SK-N-SH (cell line): ENCODE data around the gene CFAP20. TPM values are rescaled to one million over a fixed set of nuclear protein-coding genes. Genes with fewer than 3 reads are reported as not detected.
"Not testable (repeated sequence)": the region's sequence is repeated elsewhere in the genome, so short reads cannot be mapped to it uniquely, and the experiment has no call there.

Experiments used
- CTCF ChIA-PET: fragments of 300-600, 350-600 bp; formaldehyde crosslinking; extraction: SDS; loops from one replicate; lab custom pipeline; 2021; lab: Yijun Ruan, JAX
- POLR2A ChIA-PET: fragments of 350-600 bp; sonication (Branson Sonifier 250); formaldehyde crosslinking; extraction: SDS; loops from one replicate; lab custom pipeline; 2020; ENCODE audit warnings: antibody characterized with exemption, inconsistent platforms; lab: Yijun Ruan, JAX
- DNase-seq: peaks from one replicate; pipeline ENCODE4 v3.0.0; 2012
- H2AFZ ChIP-seq: fragments of 200-600 bp; sonication (generic); 2 replicates; pipeline ENCODE4 v1.8.1; 2016; ENCODE audit warnings: antibody characterized with exemption, mild to moderate bottlenecking, low read depth
- H3F3A ChIP-seq: fragments of 200-600 bp; sonication (generic); replicated peaks from 2 replicates; pipeline ENCODE3; 2016; ENCODE audit warnings: antibody characterized with exemption, mild to moderate bottlenecking; ENCODE audit not compliant: insufficient read depth
- H3K27ac ChIP-seq, 2 experiments: fragments of 200-500 bp in 1 of 2; fragments of 200-600 bp in 1 of 2; sonication (Bioruptor generic) in 1 of 2; sonication (generic), shearing (Covaris generic) in 1 of 2; 2 replicates each; pipeline versions ENCODE4 v1.5.1 to v1.6.1; 2014 to 2016; ENCODE audit warnings: low read depth in 2 of 2, inconsistent platforms in 1 of 2, low read length in 1 of 2, mild to moderate bottlenecking in 1 of 2, mixed read lengths in 1 of 2
- H3K27me3 ChIP-seq: fragments of 200-600 bp; sonication (generic), shearing (Covaris generic); 2 replicates; pipeline ENCODE4 v1.6.1; 2016; ENCODE audit warnings: mixed run types; ENCODE audit not compliant: insufficient read depth
- H3K36me3 ChIP-seq, 2 experiments: fragments of 200-500 bp in 1 of 2; fragments of 200-600 bp in 1 of 2; sonication (Bioruptor generic) in 1 of 2; sonication (generic) in 1 of 2; replicated peaks in 1 of 2; 2 replicates each; pipeline versions ENCODE3 to v1.5.1; 2014 to 2016; ENCODE audit warnings: low read length in 1 of 2, mild to moderate bottlenecking in 1 of 2; ENCODE audit not compliant: insufficient read depth in 2 of 2, control insufficient read depth in 1 of 2
- H3K4me1 ChIP-seq, 2 experiments: fragments of 200-500 bp in 1 of 2; fragments of 200-600 bp in 1 of 2; sonication (Bioruptor generic) in 1 of 2; sonication (generic), shearing (Covaris generic) in 1 of 2; 2 replicates each; pipeline versions ENCODE4 v1.5.1 to v1.6.1; 2014 to 2016; ENCODE audit warnings: low read depth in 1 of 2, low read length in 1 of 2, mixed run types in 1 of 2; ENCODE audit not compliant: insufficient read depth in 2 of 2, control insufficient read depth in 1 of 2
- H3K4me2 ChIP-seq: fragments of 200-600 bp; sonication (generic), shearing (Covaris generic); 2 replicates; pipeline ENCODE4 v1.6.1; 2017; ENCODE audit warnings: mixed run types
- H3K4me3 ChIP-seq, 2 experiments: fragments of 200-500 bp in 1 of 2; fragments of 200-600 bp in 1 of 2; sonication (Bioruptor generic) in 1 of 2; sonication (generic), shearing (Covaris generic) in 1 of 2; 2 replicates each; pipeline versions ENCODE4 v1.5.1 to v1.8.1; 2014 to 2016; ENCODE audit warnings: low read depth in 2 of 2, inconsistent platforms in 1 of 2, low read length in 1 of 2, mild to moderate bottlenecking in 1 of 2, mixed read lengths in 1 of 2, moderate library complexity in 1 of 2
- H3K79me2 ChIP-seq: fragments of 200-600 bp; sonication (generic); 2 replicates; pipeline ENCODE4 v1.8.1; 2017; ENCODE audit warnings: mild to moderate bottlenecking; ENCODE audit not compliant: insufficient read depth
- H3K9ac ChIP-seq: fragments of 200-600 bp; sonication (generic); 2 replicates; pipeline ENCODE4 v1.6.1; 2017; ENCODE audit warnings: mixed run types
- H3K9me2 ChIP-seq: fragments of 200-600 bp; sonication (generic); 2 replicates; pipeline ENCODE4 v1.6.1; 2017; ENCODE audit warnings: mixed run types
- H3K9me3 ChIP-seq: fragments of 200-600 bp; sonication (generic); 2 replicates; pipeline ENCODE4 v1.6.1; 2017; ENCODE audit warnings: mixed run types, mild to moderate bottlenecking, moderate library complexity
- H4K20me1 ChIP-seq: fragments of 200-600 bp; sonication (generic); 2 replicates; pipeline ENCODE4 v1.6.1; 2017; ENCODE audit warnings: mild to moderate bottlenecking, mixed run types; ENCODE audit not compliant: insufficient read depth
- CHD2 ChIP-seq: fragments of 150-350 bp; IDR thresholded peaks from 2 replicates; pipeline ENCODE4 v1.6.1; 2018; ENCODE audit warnings: low read length; ENCODE audit not compliant: partially characterized antibody
- FOXJ3 ChIP-seq: sonication (generic); formaldehyde crosslinking; IDR thresholded peaks from 2 replicates; pipeline ENCODE4 v1.5.1; 2020; ENCODE audit warnings: mild to moderate bottlenecking, missing genetic modification reagents
- GABPA ChIP-seq: IDR thresholded peaks from 2 replicates; pipeline ENCODE4 v1.4.0; 2012; ENCODE audit warnings: low read depth, mild to moderate bottlenecking
- JUND ChIP-seq: IDR thresholded peaks from 2 replicates; pipeline ENCODE4 v1.4.0; 2012
- NFIC ChIP-seq: IDR thresholded peaks from 2 replicates; pipeline ENCODE4 v1.4.0; 2012; ENCODE audit warnings: borderline replicate concordance
- POLR2AphosphoS5 ChIP-seq: IDR thresholded peaks from 2 replicates; pipeline ENCODE4 v1.6.1; 2012; ENCODE audit warnings: low read depth, low read length
- SMC3 ChIP-seq: IDR thresholded peaks from 2 replicates; pipeline ENCODE4 v1.6.1; 2012; ENCODE audit warnings: low read depth, low read length, improper control_type of control experiment
- TAF1 ChIP-seq: IDR thresholded peaks from 2 replicates; pipeline ENCODE4 v1.6.1; 2012; ENCODE audit warnings: low read depth, mild to moderate bottlenecking, low read length, moderate library complexity, borderline replicate concordance
- WGBS: methylation state at CpG from one replicate; pipeline ENCODE4 v1.1.6; 2017; ENCODE audit warnings: low lambda C conversion rate; 5-methylcytosine and 5-hydroxymethylcytosine counted together
- polyA plus RNA-seq, 3 experiments: library from polyadenylated mRNA; depleted of rRNA; stranded (reverse); fragments of >200 nt; gene quantifications; 2 replicates each; pipeline ENCODE4 v1.2.3, GENCODE V29; 2012
- TF ChIP-seq, protein P1 (sequence below): IDR thresholded peaks from 2 replicates; pipeline ENCODE4 v1.4.0; 2012; ENCODE audit warnings: low read depth, borderline replicate concordance
- TF ChIP-seq, protein P2 (sequence below): IDR thresholded peaks from 2 replicates; pipeline ENCODE4 v1.4.0; 2012; ENCODE audit warnings: low read depth
- TF ChIP-seq, protein P3 (sequence below): IDR thresholded peaks from 2 replicates; pipeline ENCODE4 v1.4.0; 2012; ENCODE audit warnings: low read depth, borderline replicate concordance
- TF ChIP-seq, protein P4 (sequence below): IDR thresholded peaks from 2 replicates; pipeline ENCODE4 v1.6.1; 2012; ENCODE audit warnings: mild to moderate bottlenecking, low read depth, low read length, moderate library complexity
- TF ChIP-seq, protein P5 (sequence below): fragments of 150-350 bp; IDR thresholded peaks from 2 replicates; pipeline ENCODE4 v1.6.1; 2016; ENCODE audit warnings: mild to moderate bottlenecking, low read depth, low read length

The CFAP20 gene
- polyA plus RNA-seq, 1 of the 3 experiments (the other 2 are of a cell fraction) = 61.6 TPM

DNA sequence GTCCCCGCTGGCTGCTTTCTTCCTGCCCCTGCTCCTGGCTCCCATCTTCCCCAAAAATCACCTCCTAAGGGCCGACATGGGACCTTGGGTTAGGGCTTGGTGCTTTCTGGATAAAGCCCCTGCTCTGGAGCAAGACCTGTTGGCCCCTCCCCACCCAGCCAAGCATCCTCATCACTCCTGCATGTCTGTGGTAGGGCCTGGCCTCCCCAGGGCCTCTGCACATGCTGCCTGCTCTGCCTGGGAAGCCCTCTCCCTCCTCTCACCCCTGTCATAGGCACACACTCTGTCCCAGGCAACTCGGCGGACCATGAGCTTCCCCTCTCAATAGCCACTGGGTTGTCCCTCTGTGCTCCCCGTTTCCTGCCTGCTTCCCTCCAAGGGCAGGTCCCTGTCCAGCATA, 35.2 kb downstream of the CFAP20 start:
- DNase-seq = no peak
- Histone ChIP-seq H2AFZ (no peak overlapping the region), H3K9me3 (no peaks in the 10 kb centered on the region), H3K4me2 (no peak overlapping the region), H3K9me2 (no peaks in the 10 kb centered on the region), H3K27ac (no peak overlapping the region), H3K27me3 (no peaks in the 10 kb centered on the region), H3K4me1 (no peaks in the 10 kb centered on the region; a peak in 1 of 4 replicates), H3K4me3 (no peak overlapping the region), H3K79me2 (no peaks in the 10 kb centered on the region), H3K9ac (no peak overlapping the region), H4K20me1 (no peaks in the 10 kb centered on the region), H3K36me3 (no peaks in the 10 kb centered on the region), H3F3A (no peaks in the 10 kb centered on the region)
- POLR2A ChIA-PET = interaction anchor here (1.3 kb wide), 1 partner anchor 27 kb away, joined by 3 read pairs; no protein-coding TSS in a partner anchor
- TF ChIP-seq, protein P1, sequence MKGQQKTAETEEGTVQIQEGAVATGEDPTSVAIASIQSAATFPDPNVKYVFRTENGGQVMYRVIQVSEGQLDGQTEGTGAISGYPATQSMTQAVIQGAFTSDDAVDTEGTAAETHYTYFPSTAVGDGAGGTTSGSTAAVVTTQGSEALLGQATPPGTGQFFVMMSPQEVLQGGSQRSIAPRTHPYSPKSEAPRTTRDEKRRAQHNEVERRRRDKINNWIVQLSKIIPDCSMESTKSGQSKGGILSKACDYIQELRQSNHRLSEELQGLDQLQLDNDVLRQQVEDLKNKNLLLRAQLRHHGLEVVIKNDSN = no peak
- no peak for TF ChIP-seq TAF1
- TF ChIP-seq FOXJ3 (CRISPR knock-in tag) = no peak
- TF ChIP-seq, protein P2, sequence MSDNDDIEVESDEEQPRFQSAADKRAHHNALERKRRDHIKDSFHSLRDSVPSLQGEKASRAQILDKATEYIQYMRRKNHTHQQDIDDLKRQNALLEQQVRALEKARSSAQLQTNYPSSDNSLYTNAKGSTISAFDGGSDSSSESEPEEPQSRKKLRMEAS = no peak
- TF ChIP-seq SMC3 = no peak
- TF ChIP-seq, protein P3, sequence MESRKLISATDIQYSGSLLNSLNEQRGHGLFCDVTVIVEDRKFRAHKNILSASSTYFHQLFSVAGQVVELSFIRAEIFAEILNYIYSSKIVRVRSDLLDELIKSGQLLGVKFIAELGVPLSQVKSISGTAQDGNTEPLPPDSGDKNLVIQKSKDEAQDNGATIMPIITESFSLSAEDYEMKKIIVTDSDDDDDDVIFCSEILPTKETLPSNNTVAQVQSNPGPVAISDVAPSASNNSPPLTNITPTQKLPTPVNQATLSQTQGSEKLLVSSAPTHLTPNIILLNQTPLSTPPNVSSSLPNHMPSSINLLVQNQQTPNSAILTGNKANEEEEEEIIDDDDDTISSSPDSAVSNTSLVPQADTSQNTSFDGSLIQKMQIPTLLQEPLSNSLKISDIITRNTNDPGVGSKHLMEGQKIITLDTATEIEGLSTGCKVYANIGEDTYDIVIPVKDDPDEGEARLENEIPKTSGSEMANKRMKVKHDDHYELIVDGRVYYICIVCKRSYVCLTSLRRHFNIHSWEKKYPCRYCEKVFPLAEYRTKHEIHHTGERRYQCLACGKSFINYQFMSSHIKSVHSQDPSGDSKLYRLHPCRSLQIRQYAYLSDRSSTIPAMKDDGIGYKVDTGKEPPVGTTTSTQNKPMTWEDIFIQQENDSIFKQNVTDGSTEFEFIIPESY = no peak
- no peak for TF ChIP-seq JUND
- no peak for TF ChIP-seq NFIC
- CTCF ChIA-PET = interaction anchor here (0.7 to 2.1 kb wide), 4 partner anchors 27 to 75 kb away, joined by 3 to 6 read pairs (median 4); no protein-coding TSS in a partner anchor
- 82% methylated on average over 5 of the region's 5 CpGs for WGBS

DNA sequence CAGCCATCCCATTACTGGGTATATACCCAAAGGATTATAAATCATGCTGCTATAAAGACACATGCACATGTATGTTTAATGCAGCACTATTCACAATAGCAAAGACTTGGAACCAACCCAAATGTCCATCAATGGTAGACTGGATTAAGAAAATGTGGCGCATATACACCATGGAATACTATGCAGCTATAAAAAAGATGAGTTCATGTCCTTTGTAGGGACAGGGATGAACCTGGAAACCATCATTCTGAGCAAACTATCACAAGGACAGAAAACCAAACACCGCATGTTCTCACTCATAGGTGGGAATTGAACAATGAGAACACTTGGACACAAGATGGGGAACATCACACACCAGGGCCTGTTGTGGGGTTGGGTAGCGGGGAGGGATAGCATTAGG, 38.8 kb downstream of the CFAP20 start:
- H3K4me2 ChIP-seq, H3K4me3 ChIP-seq, CTCF ChIA-PET, H3K9me3 ChIP-seq, H3K9ac ChIP-seq, H3K79me2 ChIP-seq, H3K27me3 ChIP-seq, DNase-seq, H3K4me1 ChIP-seq, POLR2A ChIA-PET, H3K9me2 ChIP-seq, H3K36me3 ChIP-seq, H2AFZ ChIP-seq, H3F3A ChIP-seq, H3K27ac ChIP-seq, H4K20me1 ChIP-seq: not testable (repeated sequence)
- 69% methylated on average over 3 of the region's 3 CpGs for WGBS

DNA sequence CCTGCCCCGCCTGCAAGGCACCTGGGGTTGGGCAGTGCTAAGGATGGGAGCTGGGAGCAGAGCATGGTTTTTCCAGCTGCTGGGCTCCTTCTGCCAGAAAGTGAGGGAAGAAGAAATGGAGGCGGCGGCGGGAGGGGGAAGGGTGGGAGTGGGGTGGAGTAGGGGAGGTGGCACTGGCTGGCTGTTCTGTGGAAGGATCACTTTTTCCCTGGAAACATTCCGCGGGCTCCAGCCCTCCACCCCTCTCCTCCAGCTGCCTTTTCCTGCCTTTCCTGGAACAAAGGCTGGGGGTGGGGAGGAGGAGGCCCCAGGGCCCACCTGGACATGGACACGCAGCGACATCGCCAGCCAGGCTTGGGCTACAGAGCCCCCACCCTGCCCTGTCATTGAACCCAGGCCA, 41.1 kb downstream of the CFAP20 start:
- Histone ChIP-seq H3K4me1 (no peaks in the 10 kb centered on the region; a peak in 1 of 4 replicates), H4K20me1 (no peaks in the 10 kb centered on the region), H3K4me2 (no peak overlapping the region), H3K79me2 (no peaks in the 10 kb centered on the region), H3K9me2 (no peaks in the 10 kb centered on the region), H3K27me3 (no peaks in the 10 kb centered on the region), H3K9ac (no peak overlapping the region), H3F3A (peaks cover 6% of the 10 kb centered on the region), H3K27ac (no peak overlapping the region), H3K9me3 (no peaks in the 10 kb centered on the region), H3K4me3 (no peak overlapping the region), H3K36me3 (no peaks in the 10 kb centered on the region), H2AFZ (no peak overlapping the region)
- CTCF ChIA-PET = interaction anchor here (1.1 kb wide), 1 partner anchor 9 kb away, joined by 7 read pairs; no protein-coding TSS in a partner anchor
- no peak for DNase-seq
- POLR2A ChIA-PET = no interaction called here
- 77% methylated on average over 9 of the region's 9 CpGs for WGBS
- TF ChIP-seq GABPA = no peak
- TF ChIP-seq, protein P1 = no peak
- TF ChIP-seq, protein P4, sequence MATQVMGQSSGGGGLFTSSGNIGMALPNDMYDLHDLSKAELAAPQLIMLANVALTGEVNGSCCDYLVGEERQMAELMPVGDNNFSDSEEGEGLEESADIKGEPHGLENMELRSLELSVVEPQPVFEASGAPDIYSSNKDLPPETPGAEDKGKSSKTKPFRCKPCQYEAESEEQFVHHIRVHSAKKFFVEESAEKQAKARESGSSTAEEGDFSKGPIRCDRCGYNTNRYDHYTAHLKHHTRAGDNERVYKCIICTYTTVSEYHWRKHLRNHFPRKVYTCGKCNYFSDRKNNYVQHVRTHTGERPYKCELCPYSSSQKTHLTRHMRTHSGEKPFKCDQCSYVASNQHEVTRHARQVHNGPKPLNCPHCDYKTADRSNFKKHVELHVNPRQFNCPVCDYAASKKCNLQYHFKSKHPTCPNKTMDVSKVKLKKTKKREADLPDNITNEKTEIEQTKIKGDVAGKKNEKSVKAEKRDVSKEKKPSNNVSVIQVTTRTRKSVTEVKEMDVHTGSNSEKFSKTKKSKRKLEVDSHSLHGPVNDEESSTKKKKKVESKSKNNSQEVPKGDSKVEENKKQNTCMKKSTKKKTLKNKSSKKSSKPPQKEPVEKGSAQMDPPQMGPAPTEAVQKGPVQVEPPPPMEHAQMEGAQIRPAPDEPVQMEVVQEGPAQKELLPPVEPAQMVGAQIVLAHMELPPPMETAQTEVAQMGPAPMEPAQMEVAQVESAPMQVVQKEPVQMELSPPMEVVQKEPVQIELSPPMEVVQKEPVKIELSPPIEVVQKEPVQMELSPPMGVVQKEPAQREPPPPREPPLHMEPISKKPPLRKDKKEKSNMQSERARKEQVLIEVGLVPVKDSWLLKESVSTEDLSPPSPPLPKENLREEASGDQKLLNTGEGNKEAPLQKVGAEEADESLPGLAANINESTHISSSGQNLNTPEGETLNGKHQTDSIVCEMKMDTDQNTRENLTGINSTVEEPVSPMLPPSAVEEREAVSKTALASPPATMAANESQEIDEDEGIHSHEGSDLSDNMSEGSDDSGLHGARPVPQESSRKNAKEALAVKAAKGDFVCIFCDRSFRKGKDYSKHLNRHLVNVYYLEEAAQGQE = no peak
- TF ChIP-seq, protein P5, sequence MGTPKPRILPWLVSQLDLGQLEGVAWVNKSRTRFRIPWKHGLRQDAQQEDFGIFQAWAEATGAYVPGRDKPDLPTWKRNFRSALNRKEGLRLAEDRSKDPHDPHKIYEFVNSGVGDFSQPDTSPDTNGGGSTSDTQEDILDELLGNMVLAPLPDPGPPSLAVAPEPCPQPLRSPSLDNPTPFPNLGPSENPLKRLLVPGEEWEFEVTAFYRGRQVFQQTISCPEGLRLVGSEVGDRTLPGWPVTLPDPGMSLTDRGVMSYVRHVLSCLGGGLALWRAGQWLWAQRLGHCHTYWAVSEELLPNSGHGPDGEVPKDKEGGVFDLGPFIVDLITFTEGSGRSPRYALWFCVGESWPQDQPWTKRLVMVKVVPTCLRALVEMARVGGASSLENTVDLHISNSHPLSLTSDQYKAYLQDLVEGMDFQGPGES = no peak
- no peak for TF ChIP-seq JUND
- TF ChIP-seq POLR2AphosphoS5 = no peak
- TF ChIP-seq CHD2 = no peak
